ENCODE measurements around the gene C10orf62.
"Not testable (repeated sequence)": the region's sequence is repeated elsewhere in the genome, so short reads cannot be mapped to it uniquely, and the experiment has no call there.

C10orf62 gene

GRCh38 chr10:97566336-97566996 lies 23.1 kb upstream of the C10orf62 start:
- no peak for DNase-seq

DNA sequence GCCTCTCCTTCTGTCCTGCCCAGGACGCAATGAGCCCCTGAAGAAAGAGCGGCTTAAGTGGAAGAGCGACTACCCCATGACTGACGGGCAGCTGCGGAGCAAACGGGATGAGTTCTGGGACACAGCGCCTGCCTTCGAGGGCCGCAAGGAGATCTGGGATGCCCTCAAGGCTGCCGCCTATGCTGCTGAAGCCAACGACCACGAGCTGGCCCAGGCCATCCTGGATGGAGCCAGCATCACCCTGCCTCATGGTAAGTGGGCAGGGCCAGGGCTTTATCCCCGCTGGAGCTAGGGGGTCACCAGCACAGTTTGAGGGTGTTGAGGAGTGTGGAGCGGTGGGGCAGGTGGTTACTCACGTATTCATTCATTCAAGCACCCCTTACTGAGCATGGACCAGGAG lies 21.6 kb upstream of the C10orf62 start:
- no peak for DNase-seq

DNA sequence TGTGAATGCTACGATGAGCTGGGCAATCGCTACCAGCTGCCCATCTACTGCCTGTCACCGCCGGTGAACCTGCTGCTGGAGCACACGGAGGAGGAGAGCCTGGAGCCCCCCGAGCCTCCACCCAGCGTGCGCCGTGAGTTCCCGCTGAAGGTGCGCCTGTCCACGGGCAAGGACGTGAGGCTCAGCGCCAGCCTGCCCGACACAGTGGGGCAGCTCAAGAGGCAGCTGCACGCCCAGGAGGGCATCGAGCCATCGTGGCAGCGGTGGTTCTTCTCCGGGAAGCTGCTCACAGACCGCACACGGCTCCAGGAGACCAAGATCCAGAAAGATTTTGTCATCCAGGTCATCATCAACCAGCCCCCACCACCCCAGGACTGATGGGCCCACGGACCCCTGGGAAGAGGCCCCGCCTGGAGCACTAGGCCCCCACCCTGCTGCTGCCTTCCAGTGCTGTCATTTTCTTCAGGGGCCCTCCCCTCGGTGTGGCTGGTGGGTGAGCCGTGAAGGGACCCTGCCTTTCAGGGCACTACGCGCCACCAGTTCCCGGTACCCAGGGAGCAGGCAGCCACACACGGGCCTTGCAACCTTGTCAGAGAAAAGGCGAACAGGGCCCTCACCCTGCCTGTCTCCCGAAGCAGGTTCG lies 19.3 kb upstream of the C10orf62 start:
- DNase-seq: no peak

DNA sequence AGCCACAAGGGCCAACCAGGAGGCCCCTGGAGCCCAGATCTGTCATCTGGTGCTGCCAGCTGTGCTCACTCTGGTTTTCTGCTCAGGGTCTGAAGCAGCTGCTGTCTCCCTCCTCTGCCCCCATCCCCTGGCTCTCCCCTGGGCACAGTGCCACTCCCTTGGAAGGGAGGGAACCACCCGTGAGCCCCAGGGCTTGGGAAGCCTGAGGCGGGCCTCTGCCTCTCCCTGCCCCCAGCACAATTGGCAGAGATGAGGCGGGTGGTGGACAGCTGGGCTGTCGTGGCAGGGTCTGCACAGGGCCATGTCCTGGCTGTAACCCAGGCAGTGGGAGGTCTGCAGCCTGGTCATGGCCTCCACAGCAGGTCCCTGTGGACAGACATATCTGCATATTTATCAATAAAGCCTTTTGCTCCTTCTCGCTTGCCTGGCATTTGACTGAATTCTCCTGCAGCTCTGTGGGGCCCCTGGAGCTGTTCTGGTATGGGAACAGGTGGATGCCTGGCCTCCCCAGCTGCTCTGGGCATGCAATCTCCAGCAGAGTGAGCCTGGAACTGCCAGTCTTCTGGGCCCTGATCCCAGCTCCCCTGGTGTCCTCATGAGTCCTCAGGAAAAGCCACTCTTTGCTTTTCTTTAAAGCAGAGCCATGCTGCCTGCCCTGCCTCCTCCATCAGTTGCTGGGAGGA lies 18.6 kb upstream of the C10orf62 start:
- DNase-seq: no peak

GRCh38 chr10:97571622-97572021 lies 17.9 kb upstream of the C10orf62 start:
- DNase-seq: no peak

GRCh38 chr10:97572214-97572989 lies 17.1 kb upstream of the C10orf62 start, which contains the start of gene ANKRD2:
ANKRD2 (plus strand) TSS chr10:97572779; CDS start chr10:97572789, 10 bp downstream.
- DNase-seq: peak; percentile 63

- peak; percentile 86 for DNase-seq
Observed at GRCh38 chr10:97573021-97573420, 16.5 kb upstream of the C10orf62 start.

DNA sequence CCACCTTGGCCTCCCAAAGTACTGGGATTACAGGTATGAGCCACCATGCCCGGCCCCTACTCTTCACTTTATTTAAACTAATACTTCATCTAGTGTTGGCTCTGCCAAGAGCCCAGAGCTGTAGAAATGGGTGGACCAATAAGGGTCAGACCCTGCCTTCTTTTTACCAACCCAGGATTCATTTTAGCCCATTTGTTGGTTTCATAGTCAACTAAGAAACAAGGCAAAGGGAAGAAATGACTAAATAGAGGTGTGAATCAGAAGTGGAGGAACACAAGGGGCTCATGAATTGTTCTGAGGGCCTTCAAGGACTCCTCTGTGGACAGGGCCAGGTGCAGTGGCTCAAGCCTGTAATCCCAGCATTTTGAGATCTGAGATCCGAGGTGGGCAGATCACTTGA lies 15.8 kb upstream of the C10orf62 start:
- DNase-seq: no peak

- DNase-seq: peak; percentile 100
Observed at GRCh38 chr10:97574374-97575126, 15.0 kb upstream of the C10orf62 start.

DNA sequence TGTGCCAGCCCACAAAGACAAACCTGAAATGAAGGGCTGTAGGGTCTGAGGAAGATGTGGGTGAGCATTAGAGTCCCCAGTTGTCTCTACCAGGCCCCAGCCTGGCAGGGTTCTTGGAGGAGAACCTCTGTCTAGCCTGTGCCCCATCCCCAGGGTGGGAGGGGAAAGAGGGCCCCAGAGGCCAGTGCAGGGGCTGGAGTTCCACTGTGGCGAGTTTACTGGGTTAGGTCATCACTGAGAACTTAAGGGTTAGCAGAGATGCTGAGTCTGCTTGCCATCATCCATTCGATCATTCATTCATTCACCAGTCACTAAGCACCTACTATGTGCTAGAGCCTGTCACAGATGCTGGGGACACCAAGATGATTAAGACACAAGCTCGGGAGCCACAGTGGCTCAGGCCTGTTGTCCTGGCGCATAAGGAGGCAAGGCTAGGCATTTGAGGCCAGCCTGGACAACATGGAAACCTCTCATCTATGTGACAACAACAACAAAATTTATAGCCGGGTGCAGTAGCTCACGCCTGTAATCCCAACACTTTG lies 14.3 kb upstream of the C10orf62 start:
- DNase-seq: peak; percentile 63

DNA sequence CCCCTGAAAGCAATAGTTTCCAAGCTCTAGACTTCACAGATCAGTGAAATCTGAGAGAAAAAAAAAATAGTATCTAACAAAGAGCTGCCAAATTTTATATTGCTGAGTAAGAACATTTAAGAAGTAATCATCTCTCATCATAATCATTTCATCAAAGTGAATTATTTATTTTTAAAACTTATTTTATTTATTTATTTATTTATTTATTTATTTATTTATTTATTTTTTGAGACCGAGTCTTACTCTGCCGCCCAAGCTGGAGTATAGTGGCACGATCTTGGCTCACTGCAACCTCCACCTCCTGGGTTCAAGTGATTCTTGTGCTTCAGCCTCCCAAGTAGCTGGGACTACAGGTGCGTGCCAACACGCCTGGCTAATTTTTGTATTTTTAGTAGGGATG lies 13.0 kb upstream of the C10orf62 start:
- DNase-seq: not testable (repeated sequence)

DNA sequence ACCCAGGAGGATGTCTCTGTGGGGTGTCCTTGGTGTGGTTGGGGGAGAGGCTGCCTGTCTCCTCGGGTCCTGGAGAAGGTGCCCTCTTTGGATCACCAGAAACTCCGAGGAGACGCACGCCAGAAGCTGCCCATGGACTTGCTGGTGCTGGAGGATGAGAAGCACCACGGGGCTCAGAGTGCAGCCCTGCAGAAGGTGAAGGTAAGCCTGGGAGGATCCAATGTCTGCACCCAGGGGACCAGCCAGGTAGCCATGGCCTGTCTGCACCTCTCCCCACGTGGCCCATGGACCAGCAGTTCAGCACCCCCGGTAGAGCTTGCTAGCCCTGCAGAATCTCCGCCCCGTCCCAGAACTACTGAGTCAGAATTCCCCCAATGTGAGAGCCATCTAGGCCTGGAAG lies 11.8 kb upstream of the C10orf62 start:
- no peak for DNase-seq

DNA sequence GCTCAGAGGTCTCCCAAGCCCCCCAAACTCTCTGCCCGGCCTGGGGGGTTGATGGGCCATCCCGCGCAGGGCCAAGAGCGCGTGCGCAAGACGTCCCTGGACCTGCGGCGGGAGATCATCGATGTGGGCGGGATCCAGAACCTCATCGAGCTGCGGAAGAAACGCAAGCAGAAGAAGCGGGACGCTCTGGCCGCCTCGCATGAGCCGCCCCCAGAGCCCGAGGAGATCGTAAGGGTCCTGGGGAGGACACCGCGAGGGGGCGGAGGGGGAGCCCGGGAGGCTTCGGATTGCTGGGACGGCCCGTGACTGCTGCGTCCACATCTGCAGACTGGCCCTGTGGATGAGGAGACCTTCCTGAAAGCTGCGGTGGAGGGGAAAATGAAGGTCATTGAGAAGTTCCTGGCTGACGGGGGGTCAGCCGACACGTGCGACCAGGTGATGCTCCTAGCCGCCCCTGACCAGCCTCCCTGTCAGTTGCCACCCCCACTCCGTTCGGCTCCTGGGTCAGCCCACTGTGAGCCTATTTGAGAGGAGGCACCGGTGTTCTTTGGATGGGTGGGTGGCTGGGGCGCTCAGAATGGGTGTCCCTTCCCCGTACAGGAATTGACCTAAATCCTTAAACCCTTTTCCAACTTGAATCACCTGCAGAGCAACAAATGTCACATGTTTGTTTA lies 11.2 kb upstream of the C10orf62 start:
- DNase-seq: no peak

- DNase-seq: no peak
Observed at GRCh38 chr10:97580421-97581367, 8.8 kb upstream of the C10orf62 start.

DNA sequence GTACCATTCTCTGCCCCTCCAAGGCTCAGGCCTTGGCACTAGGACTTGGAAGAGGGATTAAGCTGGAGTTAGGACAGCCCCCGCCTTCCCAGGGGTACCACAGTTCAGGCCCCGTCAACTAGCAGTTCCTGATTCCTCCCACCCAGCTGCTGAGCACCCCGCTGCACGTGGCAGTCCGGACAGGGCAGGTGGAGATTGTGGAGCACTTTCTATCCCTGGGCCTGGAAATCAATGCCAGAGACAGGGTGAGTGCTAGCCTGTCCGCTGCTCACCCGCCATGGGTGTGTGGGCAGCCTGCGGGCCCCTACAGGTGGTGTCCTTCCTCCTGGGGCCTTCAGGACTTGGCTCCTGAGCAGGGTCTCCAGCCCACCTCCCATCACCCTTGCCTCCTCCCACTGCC lies 7.4 kb upstream of the C10orf62 start:
- no peak for DNase-seq

DNA sequence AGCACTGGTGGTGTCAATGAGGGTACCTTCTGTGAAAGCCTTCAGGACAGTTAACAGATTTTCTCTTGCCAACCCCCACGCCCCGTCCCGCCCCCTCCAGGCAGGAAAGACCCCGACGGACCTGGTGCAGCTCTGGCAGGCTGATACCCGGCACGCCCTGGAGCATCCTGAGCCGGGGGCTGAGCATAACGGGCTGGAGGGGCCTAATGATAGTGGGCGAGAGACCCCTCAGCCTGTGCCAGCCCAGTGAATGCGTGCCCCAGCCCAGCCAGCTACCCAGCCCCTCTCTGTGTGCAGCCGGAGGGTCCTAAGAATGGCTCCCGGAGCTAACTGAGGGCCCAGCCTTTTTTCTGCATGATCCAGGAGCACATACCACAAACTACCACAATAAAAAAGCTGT lies 6.0 kb upstream of the C10orf62 start:
- DNase-seq: no peak

- peak; percentile 95 for DNase-seq
Observed at GRCh38 chr10:97584060-97584797, 5.3 kb upstream of the C10orf62 start, which contains the start of gene HOGA1. HOGA1 (plus strand) TSS chr10:97584389; CDS start chr10:97584704, 315 bp downstream.

GRCh38 chr10:97584798-97585438 lies 4.6 kb upstream of the C10orf62 start:
- DNase-seq: no peak

DNA sequence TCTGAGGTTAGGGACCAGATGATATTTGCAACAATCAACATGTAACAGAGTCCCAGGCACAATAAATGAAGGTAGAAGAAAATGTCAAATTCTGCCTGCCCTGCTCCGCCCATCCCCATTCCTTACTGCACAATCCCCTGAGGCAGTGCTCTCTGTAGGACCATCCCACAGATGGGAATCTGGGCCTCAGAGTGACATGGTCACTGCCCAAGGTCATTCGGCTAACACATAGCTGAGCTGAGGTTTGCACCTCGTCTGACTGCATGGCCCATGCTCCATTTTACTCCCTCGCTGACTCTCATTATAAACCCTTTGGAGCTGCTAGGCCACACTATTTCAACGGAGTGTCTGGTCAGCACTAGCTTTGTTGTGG lies 4.1 kb upstream of the C10orf62 start:
- DNase-seq: no peak

Data from kidney glomerular epithelial cell (primary cell).